T-helper 2 cell (primary cell): ENCODE measurements around the gene DUSP18.

Experiments
- DNase-seq, 5 experiments: peaks; one replicate each; pipeline versions ENCODE4 v3.0.0 to v3.0.0-alpha.2; 2012 to 2022
- total RNA-seq, 2 donors: gene quantifications; one replicate each; lab custom pipeline; 2026; lab: John Stamatoyannopoulos, UW

Gene DUSP18
- total RNA-seq, result 5.6 to 11.2 reads per million in 2 donors

DNA sequence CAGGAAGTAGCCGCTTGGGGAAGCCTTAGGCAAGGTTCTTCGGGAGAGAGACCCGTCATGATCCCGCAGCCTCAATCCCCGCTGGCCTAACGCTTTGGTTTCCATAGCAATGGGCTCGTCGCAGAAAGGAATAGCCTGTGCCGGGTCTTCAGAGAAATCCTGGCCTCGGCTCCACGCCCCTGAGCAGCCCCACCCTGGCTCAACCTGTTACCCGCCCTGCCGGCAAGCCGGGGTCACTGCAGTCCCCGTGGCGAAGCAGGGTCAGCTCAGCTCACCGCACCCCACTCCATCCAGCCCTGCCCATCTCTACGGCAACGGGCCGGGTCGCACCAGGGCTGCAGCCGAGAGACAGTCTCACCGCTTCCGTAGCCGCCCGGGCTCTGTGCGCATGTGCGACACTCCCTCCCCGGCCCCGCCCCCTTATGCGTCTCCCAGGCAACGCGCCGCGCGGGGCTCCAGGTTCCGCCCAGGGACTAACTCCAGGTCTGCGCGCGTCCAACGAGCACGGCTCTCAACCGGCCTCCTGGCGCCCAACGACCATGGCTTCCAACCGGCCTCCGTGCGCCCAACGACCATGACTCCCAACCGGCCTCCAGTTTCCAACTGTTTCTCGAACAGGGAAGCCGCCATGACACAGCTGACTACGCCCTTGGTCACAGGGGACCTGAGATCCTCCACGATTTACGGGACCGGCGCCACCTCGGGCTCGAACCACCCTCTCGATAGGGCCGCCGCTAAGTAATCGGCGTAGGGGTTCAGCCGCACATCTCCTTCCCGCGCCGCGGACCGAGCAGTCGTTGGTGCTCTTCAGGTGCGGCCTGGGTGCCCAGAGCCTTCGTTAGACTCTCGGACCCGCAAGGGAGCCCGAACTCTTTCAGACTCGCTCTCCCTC lies at the start of gene DUSP18:
TSS of gene DUSP18 (minus strand) at position 382 of the 892 bp plus-strand sequence. CDS start 3,872 bp downstream, outside the sequence.
- DNase-seq, result peak; percentile 87 to 91 (median 90)

- DNase-seq, result no peak
Observed at GRCh38 chr22:30714062-30714461, 46.4 kb upstream of the DUSP18 start.

GRCh38 chr22:30712094-30712493 lies 44.4 kb upstream of the DUSP18 start:
- DNase-seq, result no peak

DNA sequence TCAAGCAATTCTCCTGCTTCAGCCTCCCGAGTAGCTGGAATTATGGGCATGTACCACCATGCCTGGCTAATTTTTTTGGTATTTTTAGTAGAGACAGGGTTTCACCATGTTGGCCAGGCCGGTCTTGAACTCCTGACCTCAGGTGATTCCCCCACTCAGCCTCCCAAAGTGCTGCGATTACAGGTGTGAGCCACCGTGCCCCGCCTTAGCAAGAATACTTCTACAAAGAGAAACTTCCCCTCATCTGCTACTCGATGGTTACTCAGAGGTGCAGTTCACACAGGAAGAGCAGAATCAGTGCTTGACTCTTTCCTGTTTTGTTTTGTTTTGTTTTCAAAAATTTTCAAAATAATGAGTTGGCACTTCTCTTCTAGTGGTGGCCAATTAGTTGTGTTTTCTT lies 42.3 kb upstream of the DUSP18 start:
- DNase-seq, result peak in 2 of 5 experiments; percentile 56 to 64

GRCh38 chr22:30705710-30706651 lies 38.3 kb upstream of the DUSP18 start:
- peak in 2 of 5 experiments; percentile 39 to 74 for DNase-seq

DNA sequence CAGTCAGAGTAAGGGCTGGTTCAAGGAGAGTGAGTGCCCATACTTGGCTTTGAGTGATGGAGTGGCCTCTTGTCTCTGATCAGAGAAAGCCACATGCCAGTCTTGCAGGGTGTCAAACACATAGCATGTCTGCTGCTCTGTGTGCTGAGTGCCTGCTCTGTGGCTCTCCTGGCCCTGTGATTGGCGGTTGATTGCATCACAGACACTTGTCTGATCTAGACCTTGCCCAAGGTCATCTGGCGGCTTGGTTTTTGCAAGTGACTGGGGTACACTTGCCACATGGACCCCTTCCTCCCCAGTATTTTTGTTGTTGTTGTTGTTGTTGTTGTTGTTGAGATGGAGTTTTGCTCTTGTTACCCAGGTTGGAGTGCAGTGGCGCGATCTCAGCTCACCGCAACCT lies 37.3 kb upstream of the DUSP18 start:
- DNase-seq, result no peak

- no peak for DNase-seq
Observed at GRCh38 chr22:30702856-30703255, 35.2 kb upstream of the DUSP18 start.

- DNase-seq, result no peak
Observed at GRCh38 chr22:30701872-30702271, 34.2 kb upstream of the DUSP18 start.

DNA sequence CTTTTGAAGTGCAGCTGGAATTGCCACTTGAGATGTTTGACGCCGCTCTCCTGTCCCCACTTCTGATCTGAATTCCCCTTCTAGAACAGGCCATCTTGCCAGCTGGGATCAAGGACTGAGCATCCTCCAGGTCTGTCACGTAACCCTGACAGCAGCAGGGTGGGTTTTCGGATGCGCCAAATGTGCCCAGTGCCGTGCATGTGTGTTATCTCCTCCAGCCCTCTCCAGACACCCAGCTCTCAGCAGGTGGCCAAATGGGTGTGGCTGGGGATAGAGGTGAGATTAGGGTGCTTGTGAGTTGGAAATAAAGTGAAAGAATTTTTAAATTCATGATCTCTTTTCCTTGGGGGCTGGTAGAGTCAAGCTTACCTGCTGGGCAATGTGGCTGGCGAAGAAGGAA lies 30.3 kb upstream of the DUSP18 start:
- no peak for DNase-seq

DNA sequence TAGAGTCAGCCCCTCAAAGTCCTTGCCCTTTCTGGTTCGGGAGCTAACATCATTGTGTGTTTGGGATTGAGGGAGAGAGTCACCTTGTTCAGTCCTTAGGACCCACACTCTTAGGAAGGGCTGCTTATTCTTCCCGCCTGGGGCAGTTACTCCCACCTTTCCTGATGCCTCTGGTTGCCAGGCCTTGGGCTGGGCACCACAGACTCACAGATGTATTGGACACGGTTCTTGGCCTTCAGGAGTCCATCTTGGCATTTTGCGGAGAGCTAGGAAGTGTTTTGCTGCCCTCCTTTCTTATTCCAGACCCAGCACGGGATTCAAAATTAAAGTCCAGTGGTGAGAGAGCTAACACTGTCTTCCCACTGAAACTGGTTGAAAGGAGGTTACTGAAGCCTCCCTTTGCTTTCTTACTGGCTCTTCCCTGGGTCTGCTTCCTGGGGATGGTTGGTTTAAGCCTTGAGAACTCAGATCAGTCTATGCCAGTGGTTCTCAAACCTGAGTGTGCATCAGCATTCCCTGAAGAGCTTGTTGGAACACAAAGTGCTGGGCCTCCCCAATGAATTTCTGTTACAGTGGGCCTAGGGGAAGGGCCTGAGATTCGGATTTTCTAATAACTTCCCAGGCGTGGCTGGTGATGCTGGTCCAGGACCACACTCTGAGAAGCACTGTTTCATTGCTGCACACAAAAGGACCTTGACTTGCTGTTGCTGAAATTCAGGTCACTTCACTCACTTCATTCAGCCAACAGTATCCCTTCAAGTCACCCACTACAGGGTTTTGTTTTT lies 28.4 kb upstream of the DUSP18 start:
- DNase-seq, result no peak

DNA sequence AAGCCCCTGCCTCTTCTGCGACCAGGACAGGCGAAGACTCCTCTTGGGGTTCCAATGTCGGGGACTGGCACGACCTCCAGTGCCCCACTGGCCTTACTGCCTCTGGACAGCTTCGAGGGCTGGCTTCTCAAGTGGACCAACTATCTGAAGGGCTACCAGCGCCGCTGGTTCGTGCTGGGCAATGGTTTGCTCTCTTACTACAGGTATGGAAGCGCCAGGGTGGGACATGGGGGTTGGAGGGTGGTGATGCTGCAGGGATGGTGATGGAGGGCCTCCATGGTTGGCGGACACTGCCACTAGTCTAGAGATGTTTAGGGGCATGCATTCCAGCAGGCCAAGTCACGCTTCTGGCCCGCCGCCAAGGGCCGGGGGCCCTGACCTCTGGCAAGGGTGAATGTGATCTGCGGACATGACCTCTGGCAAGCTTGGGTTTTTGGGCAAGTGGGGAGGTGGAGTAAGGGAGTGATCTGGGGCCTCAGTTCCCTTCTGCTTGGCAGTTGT lies 27.7 kb upstream of the DUSP18 start:
- no peak for DNase-seq

DNA sequence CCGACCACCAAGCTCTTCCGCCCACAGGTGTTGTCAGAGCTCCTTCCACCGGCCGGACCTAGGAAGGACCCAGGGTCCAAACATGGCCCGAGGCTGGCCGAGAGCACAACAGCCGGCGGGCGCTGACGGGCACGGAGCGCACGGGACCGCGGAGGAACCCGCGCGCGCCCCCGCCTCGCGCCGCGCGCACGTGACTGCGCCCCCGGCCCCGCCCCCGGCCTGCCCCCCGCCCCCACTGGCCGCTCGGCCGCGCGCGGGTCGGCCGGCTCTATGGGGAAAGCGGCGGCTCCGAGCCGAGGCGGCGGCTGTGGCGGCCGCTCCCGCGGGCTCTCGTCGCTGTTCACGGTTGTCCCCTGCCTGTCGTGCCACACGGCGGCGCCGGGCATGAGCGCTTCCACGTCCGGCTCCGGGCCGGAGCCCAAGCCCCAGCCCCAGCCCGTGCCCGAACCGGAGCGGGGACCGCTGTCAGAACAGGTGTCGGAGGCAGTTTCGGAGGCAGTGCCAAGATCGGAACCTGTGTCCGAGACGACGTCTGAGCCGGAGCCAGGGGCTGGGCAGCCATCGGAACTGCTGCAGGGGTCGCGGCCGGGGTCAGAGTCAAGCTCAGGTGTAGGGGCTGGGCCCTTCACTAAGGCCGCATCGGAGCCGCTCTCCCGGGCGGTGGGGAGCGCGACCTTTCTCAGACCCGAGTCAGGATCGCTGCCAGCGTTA lies 27.1 kb upstream of the DUSP18 start, which contains the start of gene OSBP2:
TSS of gene OSBP2 (plus strand) at position 235 of the 711 bp plus-strand sequence. CDS start at position 271, 36 bp downstream.
- peak; percentile 3 to 39 (median 12) for DNase-seq

DNA sequence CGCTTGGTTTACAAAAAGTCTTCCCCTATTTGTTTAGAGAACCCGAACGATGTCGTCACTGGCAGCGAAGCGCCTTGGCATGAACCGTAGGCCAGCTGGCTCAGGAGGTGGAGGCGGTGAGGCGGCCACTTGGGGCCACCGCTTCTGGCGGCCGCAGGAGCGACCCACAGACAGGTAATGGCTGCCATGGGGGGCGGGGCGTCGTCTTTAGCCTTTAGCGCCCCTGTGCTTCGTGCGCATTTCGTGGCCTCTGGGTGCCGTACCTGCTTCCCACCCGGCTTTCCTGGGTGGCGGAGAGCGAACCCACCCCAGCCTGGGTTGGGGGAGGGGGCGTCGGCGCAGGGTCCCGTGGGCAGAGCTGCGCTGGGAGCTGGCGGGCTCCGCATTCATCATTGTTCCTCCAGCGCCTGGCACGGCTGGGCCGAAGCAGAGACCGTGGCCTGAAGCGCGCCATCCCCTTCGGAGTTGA lies 26.5 kb upstream of the DUSP18 start:
- DNase-seq, result peak; percentile 20 to 71 (median 47)

- DNase-seq, result no peak
Observed at GRCh38 chr22:30691204-30691603, 23.5 kb upstream of the DUSP18 start.

GRCh38 chr22:30689622-30690021 lies 21.9 kb upstream of the DUSP18 start:
- no peak for DNase-seq

- DNase-seq, result no peak
Observed at GRCh38 chr22:30687358-30687757, 19.7 kb upstream of the DUSP18 start.

DNA sequence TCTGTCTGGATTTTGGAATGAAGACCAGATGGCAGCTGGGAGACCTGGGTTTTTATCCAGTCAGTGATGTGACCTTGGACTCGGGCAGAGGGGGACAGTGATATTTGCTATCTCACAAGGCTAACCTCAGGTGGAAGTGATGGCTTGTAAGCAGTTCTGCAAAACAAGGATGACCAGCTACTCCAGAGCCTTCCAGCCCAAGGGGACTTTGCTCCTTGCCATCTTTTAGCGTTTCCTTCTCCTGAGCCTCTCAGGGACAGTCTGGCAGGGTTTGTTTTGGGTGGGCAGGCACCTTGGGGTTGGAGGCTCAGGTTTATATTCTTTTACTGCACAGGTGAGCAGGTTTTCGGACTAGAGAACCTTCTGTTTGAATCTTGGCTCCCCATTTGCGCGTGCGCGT lies 17.5 kb upstream of the DUSP18 start:
- no peak for DNase-seq

- no peak for DNase-seq
Observed at GRCh38 chr22:30681831-30682230, 14.2 kb upstream of the DUSP18 start.

- DNase-seq, result no peak
Observed at GRCh38 chr22:30680991-30681770, 13.5 kb upstream of the DUSP18 start.
